ENCODE measurements around the gene RGSL1. TPM values are rescaled to one million over a fixed set of nuclear protein-coding genes. Genes with fewer than 3 reads are reported as not detected.

The RGSL1 gene
- total and polyA plus RNA-seq, 4 donors = 0.07 to 0.50 (median 0.31) TPM; not detected in 1

DNA sequence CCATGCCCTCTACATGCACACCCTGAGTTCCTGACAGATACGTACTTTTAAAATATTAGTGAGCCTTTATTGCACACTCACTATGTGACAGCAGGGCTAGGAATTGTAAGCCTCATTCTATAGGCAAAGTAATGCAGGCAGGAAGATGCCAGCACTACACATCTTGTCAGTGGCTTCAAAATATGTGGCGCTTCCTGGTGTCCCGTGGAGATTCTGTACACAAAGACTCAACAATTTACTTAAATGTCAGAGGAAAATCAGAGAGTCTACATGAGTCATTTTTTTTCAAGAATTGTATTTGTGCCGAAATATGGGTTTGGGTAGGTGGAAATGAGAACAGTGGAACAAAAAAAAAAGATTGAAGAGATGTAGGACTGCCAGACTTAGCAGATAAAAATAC is 111.5 kb downstream of the RGSL1 start:
- no peaks in the 10 kb centered on the region for H3K9me3 ChIP-seq (ENCODE audit: control insufficient read depth in 4 of 4, low read length in 3 of 4)
- no peak overlapping the region for H3K9ac ChIP-seq (ENCODE audit: low read depth in 1 of 2, low read length in 2 of 2)
- TF ChIP-seq, protein P1, sequence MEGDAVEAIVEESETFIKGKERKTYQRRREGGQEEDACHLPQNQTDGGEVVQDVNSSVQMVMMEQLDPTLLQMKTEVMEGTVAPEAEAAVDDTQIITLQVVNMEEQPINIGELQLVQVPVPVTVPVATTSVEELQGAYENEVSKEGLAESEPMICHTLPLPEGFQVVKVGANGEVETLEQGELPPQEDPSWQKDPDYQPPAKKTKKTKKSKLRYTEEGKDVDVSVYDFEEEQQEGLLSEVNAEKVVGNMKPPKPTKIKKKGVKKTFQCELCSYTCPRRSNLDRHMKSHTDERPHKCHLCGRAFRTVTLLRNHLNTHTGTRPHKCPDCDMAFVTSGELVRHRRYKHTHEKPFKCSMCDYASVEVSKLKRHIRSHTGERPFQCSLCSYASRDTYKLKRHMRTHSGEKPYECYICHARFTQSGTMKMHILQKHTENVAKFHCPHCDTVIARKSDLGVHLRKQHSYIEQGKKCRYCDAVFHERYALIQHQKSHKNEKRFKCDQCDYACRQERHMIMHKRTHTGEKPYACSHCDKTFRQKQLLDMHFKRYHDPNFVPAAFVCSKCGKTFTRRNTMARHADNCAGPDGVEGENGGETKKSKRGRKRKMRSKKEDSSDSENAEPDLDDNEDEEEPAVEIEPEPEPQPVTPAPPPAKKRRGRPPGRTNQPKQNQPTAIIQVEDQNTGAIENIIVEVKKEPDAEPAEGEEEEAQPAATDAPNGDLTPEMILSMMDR (IDR thresholded peaks at IDR 0.05; ENCODE audit: low read depth, low read length, missing input control) = no peak
- no peak for TF ChIP-seq YY1 (IDR thresholded peaks at IDR 0.05)
- TF ChIP-seq EGR1 (IDR thresholded peaks at IDR 0.05; ENCODE audit: low read depth in 2 of 2) = no peak
- TF ChIP-seq, protein P2, sequence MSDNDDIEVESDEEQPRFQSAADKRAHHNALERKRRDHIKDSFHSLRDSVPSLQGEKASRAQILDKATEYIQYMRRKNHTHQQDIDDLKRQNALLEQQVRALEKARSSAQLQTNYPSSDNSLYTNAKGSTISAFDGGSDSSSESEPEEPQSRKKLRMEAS (IDR thresholded peaks at IDR 0.05) = no peak
- TF ChIP-seq NR2F2 (IDR thresholded peaks at IDR 0.05) = no peak
- TF ChIP-seq, protein P3, sequence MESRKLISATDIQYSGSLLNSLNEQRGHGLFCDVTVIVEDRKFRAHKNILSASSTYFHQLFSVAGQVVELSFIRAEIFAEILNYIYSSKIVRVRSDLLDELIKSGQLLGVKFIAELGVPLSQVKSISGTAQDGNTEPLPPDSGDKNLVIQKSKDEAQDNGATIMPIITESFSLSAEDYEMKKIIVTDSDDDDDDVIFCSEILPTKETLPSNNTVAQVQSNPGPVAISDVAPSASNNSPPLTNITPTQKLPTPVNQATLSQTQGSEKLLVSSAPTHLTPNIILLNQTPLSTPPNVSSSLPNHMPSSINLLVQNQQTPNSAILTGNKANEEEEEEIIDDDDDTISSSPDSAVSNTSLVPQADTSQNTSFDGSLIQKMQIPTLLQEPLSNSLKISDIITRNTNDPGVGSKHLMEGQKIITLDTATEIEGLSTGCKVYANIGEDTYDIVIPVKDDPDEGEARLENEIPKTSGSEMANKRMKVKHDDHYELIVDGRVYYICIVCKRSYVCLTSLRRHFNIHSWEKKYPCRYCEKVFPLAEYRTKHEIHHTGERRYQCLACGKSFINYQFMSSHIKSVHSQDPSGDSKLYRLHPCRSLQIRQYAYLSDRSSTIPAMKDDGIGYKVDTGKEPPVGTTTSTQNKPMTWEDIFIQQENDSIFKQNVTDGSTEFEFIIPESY (IDR thresholded peaks at IDR 0.05) = no peak
- TF ChIP-seq TAF1 (conservative IDR thresholded peaks at IDR 0.05) = no peak
- TF ChIP-seq HNF4G (IDR thresholded peaks at IDR 0.05) = no peak
- TF ChIP-seq GABPA (IDR thresholded peaks at IDR 0.05 in 1 of 2, conservative IDR thresholded peaks at IDR 0.05 in 1 of 2) = no peak
- TF ChIP-seq FOXA1 (IDR thresholded peaks at IDR 0.05) = no peak
- TF ChIP-seq, protein P4, sequence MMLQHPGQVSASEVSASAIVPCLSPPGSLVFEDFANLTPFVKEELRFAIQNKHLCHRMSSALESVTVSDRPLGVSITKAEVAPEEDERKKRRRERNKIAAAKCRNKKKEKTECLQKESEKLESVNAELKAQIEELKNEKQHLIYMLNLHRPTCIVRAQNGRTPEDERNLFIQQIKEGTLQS (IDR thresholded peaks at IDR 0.05) = no peak
- TF ChIP-seq RXRA (IDR thresholded peaks at IDR 0.05) = no peak
- no peak for TF ChIP-seq SP1 (IDR thresholded peaks at IDR 0.05)
- TF ChIP-seq HNF4A (conservative IDR thresholded peaks at IDR 0.05) = no peak
- TF ChIP-seq, protein P5, sequence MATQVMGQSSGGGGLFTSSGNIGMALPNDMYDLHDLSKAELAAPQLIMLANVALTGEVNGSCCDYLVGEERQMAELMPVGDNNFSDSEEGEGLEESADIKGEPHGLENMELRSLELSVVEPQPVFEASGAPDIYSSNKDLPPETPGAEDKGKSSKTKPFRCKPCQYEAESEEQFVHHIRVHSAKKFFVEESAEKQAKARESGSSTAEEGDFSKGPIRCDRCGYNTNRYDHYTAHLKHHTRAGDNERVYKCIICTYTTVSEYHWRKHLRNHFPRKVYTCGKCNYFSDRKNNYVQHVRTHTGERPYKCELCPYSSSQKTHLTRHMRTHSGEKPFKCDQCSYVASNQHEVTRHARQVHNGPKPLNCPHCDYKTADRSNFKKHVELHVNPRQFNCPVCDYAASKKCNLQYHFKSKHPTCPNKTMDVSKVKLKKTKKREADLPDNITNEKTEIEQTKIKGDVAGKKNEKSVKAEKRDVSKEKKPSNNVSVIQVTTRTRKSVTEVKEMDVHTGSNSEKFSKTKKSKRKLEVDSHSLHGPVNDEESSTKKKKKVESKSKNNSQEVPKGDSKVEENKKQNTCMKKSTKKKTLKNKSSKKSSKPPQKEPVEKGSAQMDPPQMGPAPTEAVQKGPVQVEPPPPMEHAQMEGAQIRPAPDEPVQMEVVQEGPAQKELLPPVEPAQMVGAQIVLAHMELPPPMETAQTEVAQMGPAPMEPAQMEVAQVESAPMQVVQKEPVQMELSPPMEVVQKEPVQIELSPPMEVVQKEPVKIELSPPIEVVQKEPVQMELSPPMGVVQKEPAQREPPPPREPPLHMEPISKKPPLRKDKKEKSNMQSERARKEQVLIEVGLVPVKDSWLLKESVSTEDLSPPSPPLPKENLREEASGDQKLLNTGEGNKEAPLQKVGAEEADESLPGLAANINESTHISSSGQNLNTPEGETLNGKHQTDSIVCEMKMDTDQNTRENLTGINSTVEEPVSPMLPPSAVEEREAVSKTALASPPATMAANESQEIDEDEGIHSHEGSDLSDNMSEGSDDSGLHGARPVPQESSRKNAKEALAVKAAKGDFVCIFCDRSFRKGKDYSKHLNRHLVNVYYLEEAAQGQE (IDR thresholded peaks at IDR 0.05) = no peak
- H3K4me1 ChIP-seq (ENCODE audit: control insufficient read depth in 4 of 4, insufficient read depth in 4 of 4, low read length in 3 of 4) = no peaks in the 10 kb centered on the region
- no peaks in the 10 kb centered on the region for H3K27me3 ChIP-seq (ENCODE audit: control insufficient read depth in 4 of 4, insufficient read depth in 4 of 4, low read length in 3 of 4)
- H3K4me3 ChIP-seq (ENCODE audit: low read depth in 1 of 3, low read length in 3 of 3) = no peak overlapping the region
- H3K36me3 ChIP-seq (ENCODE audit: control insufficient read depth in 4 of 4, insufficient read depth in 3 of 4, low read depth in 1 of 4, low read length in 3 of 4) = no peaks in the 10 kb centered on the region
- no peak for DNase-seq (ENCODE audit: low spot score)
- no peak overlapping the region for H3K27ac ChIP-seq (ENCODE audit: low read depth in 1 of 2, low read length in 2 of 2)
- WGBS = 75% methylated on average over 4 of the region's 4 CpGs

DNA sequence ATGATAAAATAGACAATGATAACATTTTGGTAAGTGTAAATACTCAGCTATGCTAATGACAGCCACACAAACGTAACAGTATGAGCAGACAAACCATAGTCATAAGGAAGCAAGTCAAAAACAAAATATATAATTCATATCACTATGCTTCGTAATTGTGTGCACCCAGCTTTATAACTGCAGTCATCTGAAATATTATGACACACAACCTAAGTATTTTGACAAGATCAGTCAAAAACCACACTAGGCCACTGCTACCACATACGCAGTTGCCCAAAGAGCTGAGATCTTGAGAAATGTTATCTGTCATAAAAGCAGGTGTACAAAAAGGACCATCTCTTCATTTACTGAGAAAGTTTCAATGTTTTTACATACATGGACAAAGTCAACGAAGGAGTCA is 113.1 kb downstream of the RGSL1 start:
- H3K27ac ChIP-seq (ENCODE audit: low read depth in 1 of 2, low read length in 2 of 2) = no peak overlapping the region
- no peak for DNase-seq (ENCODE audit: low spot score)
- H3K27me3 ChIP-seq (ENCODE audit: control insufficient read depth in 4 of 4, insufficient read depth in 4 of 4, low read length in 3 of 4) = no peaks in the 10 kb centered on the region
- no peaks in the 10 kb centered on the region for H3K9me3 ChIP-seq (ENCODE audit: control insufficient read depth in 4 of 4, low read length in 3 of 4)
- no peak for TF ChIP-seq NR2F2 (IDR thresholded peaks at IDR 0.05)
- TF ChIP-seq RXRA (IDR thresholded peaks at IDR 0.05) = no peak
- TF ChIP-seq, protein P5 (IDR thresholded peaks at IDR 0.05) = no peak
- TF ChIP-seq, protein P1 (IDR thresholded peaks at IDR 0.05; ENCODE audit: low read depth, low read length, missing input control) = no peak
- no peak for TF ChIP-seq FOXA2 (IDR thresholded peaks at IDR 0.05)
- no peak for TF ChIP-seq RAD21 (IDR thresholded peaks at IDR 0.05)
- TF ChIP-seq SP1 (IDR thresholded peaks at IDR 0.05) = no peak
- TF ChIP-seq FOXA1 (IDR thresholded peaks at IDR 0.05) = no peak
- TF ChIP-seq HNF4G (IDR thresholded peaks at IDR 0.05) = no peak
- no peak for TF ChIP-seq EGR1 (IDR thresholded peaks at IDR 0.05; ENCODE audit: low read depth in 2 of 2)
- TF ChIP-seq JUND (IDR thresholded peaks at IDR 0.05) = no peak
- TF ChIP-seq TAF1 (conservative IDR thresholded peaks at IDR 0.05) = no peak
- H3K4me3 ChIP-seq (ENCODE audit: low read depth in 1 of 3, low read length in 3 of 3) = no peak overlapping the region
- WGBS = 92% methylated on average over 4 of the region's 4 CpGs
- no peak overlapping the region for H3K9ac ChIP-seq (ENCODE audit: low read depth in 1 of 2, low read length in 2 of 2)
- no peaks in the 10 kb centered on the region for H3K36me3 ChIP-seq (ENCODE audit: control insufficient read depth in 4 of 4, insufficient read depth in 3 of 4, low read depth in 1 of 4, low read length in 3 of 4)
- H3K4me1 ChIP-seq (ENCODE audit: control insufficient read depth in 4 of 4, insufficient read depth in 4 of 4, low read length in 3 of 4) = no peaks in the 10 kb centered on the region
